Mesendoderm (in vitro differentiated cells): ENCODE measurements around the gene SEMA4C.

Experiments used
- DNase-seq: peaks from one replicate; pipeline ENCODE4 v3.0.0; 2013
- H2AK5ac ChIP-seq: 2 replicates; pipeline ENCODE4 v1.6.1; 2013; ENCODE audit warnings: low read length, inconsistent platforms
- H2BK120ac ChIP-seq: 2 replicates; pipeline ENCODE4 v1.6.1; 2013; ENCODE audit warnings: low read depth, mild to moderate bottlenecking, low read length, moderate library complexity, mixed read lengths
- H2BK15ac ChIP-seq: replicated peaks from 2 replicates; pipeline ENCODE4 v1.6.1; 2013; ENCODE audit warnings: low read depth, mild to moderate bottlenecking, moderate library complexity
- H2BK5ac ChIP-seq: 2 replicates; pipeline ENCODE4 v1.6.1; 2013; ENCODE audit warnings: low read length, inconsistent platforms
- H3K18ac ChIP-seq: 2 replicates; pipeline ENCODE4 v1.6.1; 2013; ENCODE audit warnings: mild to moderate bottlenecking, low read length, mixed read lengths
- H3K23ac ChIP-seq: one replicate; pipeline ENCODE4 v1.6.1; 2013; ENCODE audit warnings: low read length
- H3K27ac ChIP-seq: 2 replicates; pipeline ENCODE4 v1.5.1; 2013; ENCODE audit warnings: low read depth, mild to moderate bottlenecking, inconsistent platforms, low read length, moderate library complexity
- H3K27me3 ChIP-seq: 2 replicates; pipeline ENCODE4 v1.6.1; 2013; ENCODE audit warnings: low read length, control low read depth, mild to moderate bottlenecking, inconsistent platforms; ENCODE audit not compliant: insufficient read depth, poor library complexity
- H3K36me3 ChIP-seq: 2 replicates; pipeline ENCODE4 v1.6.1; 2013; ENCODE audit warnings: low read length, inconsistent platforms; ENCODE audit not compliant: control insufficient read depth, insufficient read depth
- H3K4ac ChIP-seq: one replicate; pipeline ENCODE4 v1.6.1; 2013; ENCODE audit warnings: low read depth, mild to moderate bottlenecking, low read length, moderate library complexity
- H3K4me1 ChIP-seq: 2 replicates; pipeline ENCODE4 v1.6.1; 2013; ENCODE audit warnings: low read depth, low read length, inconsistent platforms; ENCODE audit not compliant: control insufficient read depth
- H3K4me2 ChIP-seq: 2 replicates; pipeline ENCODE4 v1.6.1; 2013; ENCODE audit warnings: low read length
- H3K4me3 ChIP-seq: 2 replicates; pipeline ENCODE4 v1.5.1; 2013; ENCODE audit warnings: mild to moderate bottlenecking, low read length
- H3K56ac ChIP-seq: one replicate; pipeline ENCODE4 v1.6.1; 2013; ENCODE audit warnings: low read length
- H3K79me1 ChIP-seq: 2 replicates; pipeline ENCODE4 v1.6.1; 2013; ENCODE audit warnings: low read length, inconsistent platforms
- H3K79me2 ChIP-seq: 2 replicates; pipeline ENCODE4 v1.6.1; 2013; ENCODE audit warnings: mild to moderate bottlenecking, low read length; ENCODE audit not compliant: control insufficient read depth, insufficient read depth
- H3K9ac ChIP-seq: 2 replicates; pipeline ENCODE4 v1.6.1; 2013; ENCODE audit warnings: low read length, inconsistent platforms
- H4K5ac ChIP-seq: one replicate; pipeline ENCODE4 v1.6.1; 2013; ENCODE audit warnings: low read length
- H4K8ac ChIP-seq: one replicate; pipeline ENCODE4 v1.6.1; 2013; ENCODE audit warnings: low read depth, mild to moderate bottlenecking, control low read depth, low read length, moderate library complexity
- WGBS: extraction: QIAGEN DNeasy Blood & Tissue Kit; methylation state at CpG from one replicate; pipeline ENCODE4 v1.1.7; 2013; ENCODE audit warnings: low lambda C conversion rate, missing lambda C conversion rate; ENCODE audit not compliant: insufficient coverage; ENCODE audit errors: extremely low coverage; 5-methylcytosine and 5-hydroxymethylcytosine counted together

Gene SEMA4C

GRCh38 chr2:96870626-96871255 lies 861 bp upstream of the SEMA4C start:
- H3K27me3 ChIP-seq = no peaks in the 10 kb centered on the region
- H3K36me3 ChIP-seq = peaks cover 5% of the 10 kb centered on the region
- no peak overlapping the region for H2BK15ac ChIP-seq
- peak; percentile 46 for DNase-seq
- H3K4me1 ChIP-seq = peaks cover 24% of the 10 kb centered on the region
- peaks cover 20% of the 10 kb centered on the region for H3K79me1 ChIP-seq
- H3K4ac ChIP-seq = peak overlapping the region; percentile 94
- H3K4me2 ChIP-seq = peak overlapping the region; percentile 85
- H3K79me2 ChIP-seq = peaks cover 29% of the 10 kb centered on the region
- H3K9ac ChIP-seq = peak overlapping the region; percentile 86
- no peak overlapping the region for H4K5ac ChIP-seq
- H2BK120ac ChIP-seq = no peak overlapping the region
- peak overlapping the region; percentile 97 for H3K18ac ChIP-seq
- no peak overlapping the region for H3K27ac ChIP-seq
- whole genome bisulfite sequencing = no CpG with 5 or more reads among the region's 13 CpGs
- no peak overlapping the region for H3K23ac ChIP-seq
- no peak overlapping the region for H2BK5ac ChIP-seq
- peak overlapping the region; percentile 96 for H3K56ac ChIP-seq
- H2AK5ac ChIP-seq = peak overlapping the region; percentile 48
- H3K4me3 ChIP-seq = peak overlapping the region; percentile 69
- no peak overlapping the region for H4K8ac ChIP-seq

GRCh38 chr2:96869281-96869821 lies 529 bp downstream of the SEMA4C start:
- Histone ChIP-seq H3K56ac (peak overlapping the region; percentile 96), H4K5ac (no peak overlapping the region), H3K9ac (peak overlapping the region; percentile 99), H3K27me3 (no peaks in the 10 kb centered on the region), H3K36me3 (peaks cover 14% of the 10 kb centered on the region), H4K8ac (peak overlapping the region; percentile 89), H3K4me3 (peak overlapping the region; percentile 91), H2BK15ac (no peak overlapping the region), H3K4me2 (peak overlapping the region; percentile 18), H2BK5ac (peak overlapping the region; percentile 76), H3K23ac (peak overlapping the region; percentile 66), H2BK120ac (peak overlapping the region; percentile 73), H3K79me2 (peaks cover 32% of the 10 kb centered on the region), H3K18ac (peak overlapping the region; percentile 97), H3K79me1 (peaks cover 25% of the 10 kb centered on the region), H3K4me1 (peaks cover 17% of the 10 kb centered on the region), H3K27ac (peak overlapping the region; percentile 93), H2AK5ac (no peak overlapping the region), H3K4ac (peak overlapping the region; percentile 97)
- no CpG with 5 or more reads among the region's 64 CpGs for WGBS
- DNase-seq = peak; percentile 77

GRCh38 chr2:96868555-96869280 lies 1.2 kb downstream of the SEMA4C start:
- peak overlapping the region; percentile 97 for H3K18ac ChIP-seq
- H3K36me3 ChIP-seq = peaks cover 21% of the 10 kb centered on the region
- no peaks in the 10 kb centered on the region for H3K27me3 ChIP-seq
- no peak overlapping the region for H2BK15ac ChIP-seq
- peaks cover 11% of the 10 kb centered on the region for H3K4me1 ChIP-seq
- no peak overlapping the region for H4K5ac ChIP-seq
- peak overlapping the region; percentile 97 for H3K4ac ChIP-seq
- peak overlapping the region; percentile 66 for H3K23ac ChIP-seq
- peak overlapping the region; percentile 93 for H3K27ac ChIP-seq
- peaks cover 32% of the 10 kb centered on the region for H3K79me2 ChIP-seq
- peak overlapping the region; percentile 95 for H3K4me2 ChIP-seq
- H4K8ac ChIP-seq = peak overlapping the region; percentile 83
- WGBS = no CpG with 5 or more reads among the region's 76 CpGs
- peak overlapping the region; percentile 73 for H2BK120ac ChIP-seq
- peak overlapping the region; percentile 93 for H3K56ac ChIP-seq
- DNase-seq = peak; percentile 93
- H3K4me3 ChIP-seq = peak overlapping the region; percentile 91
- peaks cover 25% of the 10 kb centered on the region for H3K79me1 ChIP-seq
- peak overlapping the region; percentile 99 for H3K9ac ChIP-seq
- peak overlapping the region; percentile 82 for H2BK5ac ChIP-seq
- H2AK5ac ChIP-seq = no peak overlapping the region

GRCh38 chr2:96867756-96868554 lies 1.9 kb downstream of the SEMA4C start:
- peak overlapping the region; percentile 99 for H3K9ac ChIP-seq
- H3K79me1 ChIP-seq = peaks cover 27% of the 10 kb centered on the region
- H3K4me3 ChIP-seq = peak overlapping the region; percentile 91
- H3K27me3 ChIP-seq = no peaks in the 10 kb centered on the region
- H3K56ac ChIP-seq = peak overlapping the region; percentile 93
- H3K27ac ChIP-seq = peak overlapping the region; percentile 34
- no peak overlapping the region for H2BK15ac ChIP-seq
- H4K8ac ChIP-seq = no peak overlapping the region
- H3K36me3 ChIP-seq = peaks cover 27% of the 10 kb centered on the region
- H2BK120ac ChIP-seq = no peak overlapping the region
- H4K5ac ChIP-seq = no peak overlapping the region
- H2AK5ac ChIP-seq = peak overlapping the region; percentile 8
- H2BK5ac ChIP-seq = peak overlapping the region; percentile 0
- H3K23ac ChIP-seq = peak overlapping the region; percentile 98
- peak overlapping the region; percentile 95 for H3K4me2 ChIP-seq
- peaks cover 32% of the 10 kb centered on the region for H3K79me2 ChIP-seq
- peaks cover 8% of the 10 kb centered on the region for H3K4me1 ChIP-seq
- peak; percentile 26 for DNase-seq
- H3K4ac ChIP-seq = peak overlapping the region; percentile 90
- peak overlapping the region; percentile 89 for H3K18ac ChIP-seq
- WGBS = no CpG with 5 or more reads among the region's 27 CpGs

GRCh38 chr2:96866986-96867755 lies 2.7 kb downstream of the SEMA4C start:
- Histone ChIP-seq H4K5ac (no peak overlapping the region), H3K23ac (peak overlapping the region; percentile 98), H3K9ac (peak overlapping the region; percentile 99), H3K18ac (no peak overlapping the region), H3K4ac (no peak overlapping the region), H3K36me3 (peaks cover 27% of the 10 kb centered on the region), H3K79me2 (peaks cover 32% of the 10 kb centered on the region), H3K56ac (peak overlapping the region; percentile 93), H3K4me3 (peak overlapping the region; percentile 91), H2AK5ac (peak overlapping the region; percentile 8), H4K8ac (no peak overlapping the region), H3K4me2 (peak overlapping the region; percentile 95), H3K27me3 (no peaks in the 10 kb centered on the region), H2BK120ac (no peak overlapping the region), H3K79me1 (peaks cover 27% of the 10 kb centered on the region), H2BK15ac (no peak overlapping the region), H3K27ac (no peak overlapping the region), H2BK5ac (no peak overlapping the region), H3K4me1 (peaks cover 8% of the 10 kb centered on the region)
- WGBS = no CpG with 5 or more reads among the region's 22 CpGs
- no peak for DNase-seq
